Liver (tissue), 9 donors: ENCODE results near the gene SEMA7A. TPM values are rescaled to one million over a fixed set of nuclear protein-coding genes. Genes with fewer than 3 reads are reported as not detected.
"Not testable (repeated sequence)": the region's sequence is repeated elsewhere in the genome, so short reads cannot be mapped to it uniquely, and the experiment has no call there.

Experiments used
- DNase-seq: peaks from one replicate; pipeline ENCODE4 v3.0.0-alpha.2; 2017; ENCODE audit warnings: low spot score
- H3K27ac ChIP-seq, 2 donors: one replicate each; pipeline ENCODE4 v1.7.0; 2013; ENCODE audit warnings: inconsistent platforms in 2 of 2, low read length in 2 of 2, control low read depth in 1 of 2, low read depth in 1 of 2, mild to moderate bottlenecking in 1 of 2
- H3K27me3 ChIP-seq, 4 donors: one replicate each; pipeline versions ENCODE4 v1.6.1 to v1.7.0; 2013; ENCODE audit warnings: low read length in 3 of 4, inconsistent platforms in 1 of 4, mild to moderate bottlenecking in 1 of 4, moderate library complexity in 1 of 4; ENCODE audit not compliant: control insufficient read depth in 4 of 4, insufficient read depth in 4 of 4
- H3K36me3 ChIP-seq, 4 donors: one replicate each; pipeline versions ENCODE4 v1.6.1 to v1.7.0; 2013; ENCODE audit warnings: low read length in 3 of 4, mild to moderate bottlenecking in 3 of 4, low read depth in 1 of 4, moderate library complexity in 1 of 4; ENCODE audit not compliant: control insufficient read depth in 4 of 4, insufficient read depth in 3 of 4
- H3K4me1 ChIP-seq, 4 donors: one replicate each; pipeline versions ENCODE4 v1.6.1 to v1.7.0; 2013; ENCODE audit warnings: low read length in 3 of 4, mild to moderate bottlenecking in 3 of 4, moderate library complexity in 1 of 4; ENCODE audit not compliant: control insufficient read depth in 4 of 4, insufficient read depth in 4 of 4
- H3K4me3 ChIP-seq, 3 donors: one replicate each; pipeline versions ENCODE4 v1.6.1 to v1.7.0; 2013; ENCODE audit warnings: low read length in 3 of 3, control low read depth in 1 of 3, low read depth in 1 of 3, mild to moderate bottlenecking in 1 of 3
- H3K9ac ChIP-seq, 2 donors: one replicate each; pipeline ENCODE4 v1.7.0; 2013; ENCODE audit warnings: low read length in 2 of 2, mild to moderate bottlenecking in 2 of 2, moderate library complexity in 2 of 2, control low read depth in 1 of 2, low read depth in 1 of 2
- H3K9me3 ChIP-seq, 4 donors: one replicate each; pipeline versions ENCODE4 v1.6.1 to v1.7.0; 2013; ENCODE audit warnings: low read length in 3 of 4; ENCODE audit not compliant: control insufficient read depth in 4 of 4
- ATF3 ChIP-seq: IDR thresholded peaks from 2 replicates; pipeline ENCODE4 v1.6.1; 2016; ENCODE audit warnings: antibody characterized with exemption
- CTCF ChIP-seq: fragments of 150-350 bp; IDR thresholded peaks from 2 replicates; pipeline ENCODE4 v1.5.1; 2017; ENCODE audit warnings: improper control_type of control experiment, low read depth, low read length; ENCODE audit not compliant: missing input control
- FOXA1 ChIP-seq: IDR thresholded peaks from 2 replicates; pipeline ENCODE4 v1.6.1; 2016; ENCODE audit warnings: antibody characterized with exemption
- FOXA2 ChIP-seq: IDR thresholded peaks from 2 replicates; pipeline ENCODE4 v1.6.1; 2016; ENCODE audit warnings: antibody characterized with exemption
- HNF4A ChIP-seq, 2 donors: conservative IDR thresholded peaks; 2 replicates each; pipeline ENCODE4 v1.6.1; 2016; ENCODE audit warnings: antibody characterized with exemption in 2 of 2, mild to moderate bottlenecking in 2 of 2
- HNF4G ChIP-seq: IDR thresholded peaks from 2 replicates; pipeline ENCODE4 v1.6.1; 2016; ENCODE audit warnings: antibody characterized with exemption
- JUND ChIP-seq, 2 donors: IDR thresholded peaks; 2 replicates each; pipeline ENCODE4 v1.6.1; 2016; ENCODE audit warnings: antibody characterized with exemption in 2 of 2
- RXRA ChIP-seq, 2 donors: IDR thresholded peaks; 2 replicates each; pipeline ENCODE4 v1.6.1; 2017 to 2018; ENCODE audit warnings: antibody characterized with exemption in 2 of 2, mild to moderate bottlenecking in 1 of 2
- SP1 ChIP-seq: IDR thresholded peaks from 2 replicates; pipeline ENCODE4 v1.6.1; 2018; ENCODE audit warnings: antibody characterized with exemption, mild to moderate bottlenecking
- YY1 ChIP-seq: IDR thresholded peaks from 2 replicates; pipeline ENCODE4 v1.6.1; 2016; ENCODE audit warnings: antibody characterized with exemption, mild to moderate bottlenecking
- WGBS: extraction: QIAGEN DNeasy Blood & Tissue Kit; methylation state at CpG from one replicate; pipeline ENCODE4 v1.1.7; 2013; 5-methylcytosine and 5-hydroxymethylcytosine counted together
- polyA plus RNA-seq, 2 donors: library from polyadenylated mRNA; stranded (reverse) in 1 of 2; unstranded in 1 of 2; fragments of 200-250 nt in 1 of 2; fragments of >200 nt in 1 of 2; fragmentation: Nextera tagmentation in 1 of 2; extraction: Ambion mirVana in 1 of 2; gene quantifications; one replicate each; pipeline versions ENCODE4 v1.2.1 to v1.2.3, GENCODE V29; 2013 to 2015
- total RNA-seq, 2 donors: library from RNA; depleted of rRNA; stranded (reverse); fragments of >200 nt; gene quantifications; one replicate each; pipeline ENCODE4 v1.2.3, GENCODE V29; 2014
- TF ChIP-seq, protein P1 (sequence below): IDR thresholded peaks from 2 replicates; pipeline ENCODE4 v1.6.1; 2016; ENCODE audit warnings: antibody characterized with exemption
- donor health status: healthy.
- donor health status: healthy.
- donor health status: healthy.
- donor health status: healthy.
- donor health status: healthy.

Gene SEMA7A
- total and polyA plus RNA-seq, 4 donors: 0.14 to 18.1 (median 1.4) TPM

DNA sequence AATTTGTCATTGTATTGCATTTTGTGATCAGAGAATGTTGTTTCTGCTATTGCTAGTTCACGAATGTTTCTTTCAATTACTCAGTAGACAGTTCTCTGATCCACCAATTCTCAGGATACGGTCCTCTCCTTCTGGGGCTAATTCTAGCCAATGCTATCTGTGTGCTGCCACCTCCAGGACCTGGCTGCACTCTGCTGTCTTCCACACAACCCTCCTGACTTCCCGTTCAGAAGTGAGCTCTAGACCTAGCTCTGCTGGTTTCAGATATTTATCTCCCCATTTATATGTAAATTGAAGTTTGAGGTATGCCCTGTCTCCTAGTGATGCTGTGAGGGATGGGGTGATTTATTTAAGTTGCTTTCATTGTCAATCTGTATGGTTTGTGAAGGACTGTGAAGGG lies 48.9 kb upstream of the SEMA7A start:
- TF ChIP-seq, protein P1, sequence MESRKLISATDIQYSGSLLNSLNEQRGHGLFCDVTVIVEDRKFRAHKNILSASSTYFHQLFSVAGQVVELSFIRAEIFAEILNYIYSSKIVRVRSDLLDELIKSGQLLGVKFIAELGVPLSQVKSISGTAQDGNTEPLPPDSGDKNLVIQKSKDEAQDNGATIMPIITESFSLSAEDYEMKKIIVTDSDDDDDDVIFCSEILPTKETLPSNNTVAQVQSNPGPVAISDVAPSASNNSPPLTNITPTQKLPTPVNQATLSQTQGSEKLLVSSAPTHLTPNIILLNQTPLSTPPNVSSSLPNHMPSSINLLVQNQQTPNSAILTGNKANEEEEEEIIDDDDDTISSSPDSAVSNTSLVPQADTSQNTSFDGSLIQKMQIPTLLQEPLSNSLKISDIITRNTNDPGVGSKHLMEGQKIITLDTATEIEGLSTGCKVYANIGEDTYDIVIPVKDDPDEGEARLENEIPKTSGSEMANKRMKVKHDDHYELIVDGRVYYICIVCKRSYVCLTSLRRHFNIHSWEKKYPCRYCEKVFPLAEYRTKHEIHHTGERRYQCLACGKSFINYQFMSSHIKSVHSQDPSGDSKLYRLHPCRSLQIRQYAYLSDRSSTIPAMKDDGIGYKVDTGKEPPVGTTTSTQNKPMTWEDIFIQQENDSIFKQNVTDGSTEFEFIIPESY: no peak
- no peak for TF ChIP-seq HNF4G
- no peak for TF ChIP-seq YY1
- no peak for TF ChIP-seq JUND (IDR thresholded peaks at IDR 0.05)
- TF ChIP-seq ATF3: no peak
- TF ChIP-seq CTCF: no peak
- TF ChIP-seq HNF4A (conservative IDR thresholded peaks at IDR 0.05): no peak
- no peak for TF ChIP-seq FOXA2
- no peak for TF ChIP-seq RXRA (IDR thresholded peaks at IDR 0.05)
- TF ChIP-seq SP1: no peak
- no peak for TF ChIP-seq FOXA1
- DNase-seq: no peak
- 80% methylated on average over 3 of the region's 3 CpGs for WGBS
- Histone ChIP-seq H3K27me3 (no peaks in the 10 kb centered on the region), H3K4me1 (no peaks in the 10 kb centered on the region), H3K27ac (no peak overlapping the region), H3K9me3 (no peaks in the 10 kb centered on the region), H3K9ac (no peak overlapping the region), H3K4me3 (no peak overlapping the region), H3K36me3 (no peaks in the 10 kb centered on the region)

DNA sequence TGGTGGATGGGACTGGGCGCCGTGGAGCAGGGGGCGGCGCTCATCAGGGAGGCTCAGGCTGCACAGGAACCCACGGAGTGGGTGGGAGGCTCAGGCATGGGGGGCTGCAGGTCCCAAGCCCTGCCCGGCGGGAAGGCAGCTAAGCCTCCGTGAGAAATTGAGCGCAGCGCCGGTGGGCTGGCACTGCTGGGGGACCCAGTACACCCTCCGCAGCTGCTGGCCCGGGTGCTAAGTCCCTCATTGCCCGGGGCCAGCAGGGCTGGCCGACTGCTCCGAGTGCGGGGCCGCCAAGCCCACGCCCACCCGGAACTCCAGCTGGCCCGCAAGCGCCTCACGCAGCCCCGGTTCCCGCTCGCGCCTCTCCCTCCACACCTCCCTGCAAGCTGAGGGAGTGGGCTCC lies 46.6 kb upstream of the SEMA7A start:
- not testable (repeated sequence) for H3K9me3 ChIP-seq, H3K27me3 ChIP-seq, H3K36me3 ChIP-seq, H3K4me3 ChIP-seq, H3K27ac ChIP-seq, H3K9ac ChIP-seq, H3K4me1 ChIP-seq, DNase-seq
- 93% methylated on average over 27 of the region's 27 CpGs for WGBS

DNA sequence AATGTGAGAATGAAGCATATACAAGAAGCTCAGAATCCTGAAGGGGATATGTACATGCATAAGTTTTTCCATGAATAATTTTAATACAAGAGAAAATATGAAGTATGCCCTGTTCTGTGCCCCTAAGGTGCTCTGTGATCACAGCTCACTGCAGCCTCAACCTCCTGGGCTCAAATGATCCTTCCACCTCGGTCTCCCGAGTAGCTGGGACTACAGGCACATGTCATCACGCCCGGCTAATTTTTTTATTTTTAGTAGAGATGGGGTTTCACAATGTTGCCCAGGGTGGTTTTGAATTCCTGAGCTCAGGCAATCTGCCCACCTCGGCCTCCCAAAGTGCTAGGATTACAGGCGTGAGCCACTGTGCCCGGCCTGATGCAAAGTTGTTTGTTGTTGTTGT lies 37.9 kb upstream of the SEMA7A start:
- not testable (repeated sequence) for H3K4me3 ChIP-seq, H3K36me3 ChIP-seq, H3K9ac ChIP-seq, H3K27me3 ChIP-seq, DNase-seq, H3K27ac ChIP-seq, H3K9me3 ChIP-seq, H3K4me1 ChIP-seq
- WGBS: 99% methylated on average over 7 of the region's 7 CpGs
